Sigmoid colon (tissue), 4 donors: ENCODE data around the gene PLCB1.

ENCODE experiments used
- POLR2A ChIP-seq, 2 donors: fragments of 450-650 bp; IDR thresholded peaks; one replicate each; pipeline ENCODE4 v1.6.1; 2016; ENCODE audit warnings: antibody characterized with exemption in 2 of 2, mild to moderate bottlenecking in 2 of 2, moderate library complexity in 2 of 2
- POLR2AphosphoS5 ChIP-seq, 4 donors: sonication (generic); formaldehyde crosslinking; IDR thresholded peaks; one replicate each; pipeline ENCODE4 v1.6.1; 2017; ENCODE audit warnings: antibody characterized with exemption in 4 of 4
- TF ChIP-seq, protein P1 (sequence below), 4 experiments: fragments of 450-650 bp in 3 of 4; fragments of 200-600 bp in 1 of 4; IDR thresholded peaks; one replicate each; pipeline ENCODE4 v1.5.1; 2016 to 2019; ENCODE audit warnings: antibody characterized with exemption in 4 of 4, mild to moderate bottlenecking in 3 of 4, moderate library complexity in 2 of 4

DNA sequence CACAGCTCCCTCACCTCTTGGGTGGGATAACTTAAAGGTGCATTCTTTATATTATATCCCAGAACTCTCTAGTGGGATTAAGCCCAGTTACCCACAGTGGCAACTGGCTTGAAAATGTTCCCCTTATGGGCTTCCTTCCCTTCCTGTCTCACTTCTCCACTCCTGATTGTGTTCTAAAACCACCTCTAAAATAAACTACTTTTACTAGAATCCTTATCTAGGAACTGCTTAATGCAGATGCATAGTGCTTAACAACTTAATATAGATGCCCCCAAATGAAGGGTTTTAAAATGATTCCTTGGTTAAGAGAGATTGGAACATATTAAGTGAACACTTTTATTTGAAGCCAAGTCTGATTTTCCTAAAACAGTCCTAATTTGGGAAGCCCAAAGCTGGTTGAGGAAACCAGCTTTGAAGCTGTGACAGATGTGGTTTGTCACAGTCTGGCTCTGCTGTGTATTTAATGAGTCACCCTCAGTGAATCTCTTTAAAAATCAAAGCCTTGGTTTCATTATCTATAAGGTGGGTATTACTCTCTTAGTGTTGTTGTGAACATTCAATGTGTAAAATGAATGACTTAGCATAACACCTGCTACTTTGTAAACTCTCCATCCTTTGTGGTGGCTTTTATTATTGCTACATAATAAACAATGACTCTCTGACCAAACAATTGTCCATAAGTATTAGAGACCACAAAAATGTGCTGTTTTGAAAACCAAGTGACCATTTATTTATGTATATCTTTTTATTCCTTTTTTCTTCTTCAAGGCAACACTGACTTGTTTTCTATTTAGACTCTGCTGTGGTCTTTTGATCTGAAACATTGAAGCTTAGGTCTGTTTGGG lies 24.4 kb downstream of the PLCB1 start:
- TF ChIP-seq, protein P1, sequence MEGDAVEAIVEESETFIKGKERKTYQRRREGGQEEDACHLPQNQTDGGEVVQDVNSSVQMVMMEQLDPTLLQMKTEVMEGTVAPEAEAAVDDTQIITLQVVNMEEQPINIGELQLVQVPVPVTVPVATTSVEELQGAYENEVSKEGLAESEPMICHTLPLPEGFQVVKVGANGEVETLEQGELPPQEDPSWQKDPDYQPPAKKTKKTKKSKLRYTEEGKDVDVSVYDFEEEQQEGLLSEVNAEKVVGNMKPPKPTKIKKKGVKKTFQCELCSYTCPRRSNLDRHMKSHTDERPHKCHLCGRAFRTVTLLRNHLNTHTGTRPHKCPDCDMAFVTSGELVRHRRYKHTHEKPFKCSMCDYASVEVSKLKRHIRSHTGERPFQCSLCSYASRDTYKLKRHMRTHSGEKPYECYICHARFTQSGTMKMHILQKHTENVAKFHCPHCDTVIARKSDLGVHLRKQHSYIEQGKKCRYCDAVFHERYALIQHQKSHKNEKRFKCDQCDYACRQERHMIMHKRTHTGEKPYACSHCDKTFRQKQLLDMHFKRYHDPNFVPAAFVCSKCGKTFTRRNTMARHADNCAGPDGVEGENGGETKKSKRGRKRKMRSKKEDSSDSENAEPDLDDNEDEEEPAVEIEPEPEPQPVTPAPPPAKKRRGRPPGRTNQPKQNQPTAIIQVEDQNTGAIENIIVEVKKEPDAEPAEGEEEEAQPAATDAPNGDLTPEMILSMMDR (IDR thresholded peaks at IDR 0.05): no peak
- TF ChIP-seq POLR2A (IDR thresholded peaks at IDR 0.05) (no peak), POLR2AphosphoS5 (IDR thresholded peaks at IDR 0.05) (no peak)
